ENCODE measurements around the gene TRIM2. TPM values are rescaled to one million over a fixed set of nuclear protein-coding genes. Genes with fewer than 3 reads are reported as not detected.

TRIM2 gene
- total RNA-seq, 2 donors from 2014 or later: 120 to 151 TPM

- H3K4me3 ChIP-seq: no peak overlapping the region
- no peak for DNase-seq
Measured at GRCh38 chr4:153257151-153257620, 52.9 kb downstream of the TRIM2 start.

GRCh38 chr4:153257991-153258390 is 53.7 kb downstream of the TRIM2 start:
- intact Hi-C loops (cut with DNase I): no loop called here
- no peak for DNase-seq
- H3K9ac ChIP-seq (ENCODE audit: low read depth in 2 of 2, low read length in 2 of 2): no peak overlapping the region
- H3K27me3 ChIP-seq: no peaks in the 10 kb centered on the region
- H3K36me3 ChIP-seq: no peaks in the 10 kb centered on the region
- no peak overlapping the region for H3K27ac ChIP-seq
- H3K4me3 ChIP-seq: no peak overlapping the region
- TF ChIP-seq CTCF (IDR thresholded peaks at IDR 0.05): no peak
- H3K4me1 ChIP-seq: no peaks in the 10 kb centered on the region
- no peaks in the 10 kb centered on the region for H3K9me3 ChIP-seq

More at GRCh38 chr4:153257151-153257620, 52.9 kb downstream of the TRIM2 start:
- TF ChIP-seq CTCF (IDR thresholded peaks at IDR 0.05): no peak
- no peaks in the 10 kb centered on the region for H3K36me3 ChIP-seq
- no peaks in the 10 kb centered on the region for H3K9me3 ChIP-seq
- no peaks in the 10 kb centered on the region for H3K4me1 ChIP-seq
- H3K27me3 ChIP-seq: no peaks in the 10 kb centered on the region
- intact Hi-C loops (cut with DNase I): no loop called here
- H3K9ac ChIP-seq (ENCODE audit: low read depth in 2 of 2, low read length in 2 of 2): no peak overlapping the region
- no peak overlapping the region for H3K27ac ChIP-seq

GRCh38 chr4:153258750-153259149 is 54.5 kb downstream of the TRIM2 start:
- H3K36me3 ChIP-seq: no peaks in the 10 kb centered on the region
- no peak overlapping the region for H3K4me3 ChIP-seq
- DNase-seq: no peak
- TF ChIP-seq CTCF (IDR thresholded peaks at IDR 0.05): no peak
- H3K27me3 ChIP-seq: no peaks in the 10 kb centered on the region
- no peaks in the 10 kb centered on the region for H3K9me3 ChIP-seq
- intact Hi-C loops (cut with DNase I): no loop called here
- H3K27ac ChIP-seq: no peak overlapping the region
- no peaks in the 10 kb centered on the region for H3K4me1 ChIP-seq
- H3K9ac ChIP-seq (ENCODE audit: low read depth in 2 of 2, low read length in 2 of 2): no peak overlapping the region

- Histone ChIP-seq H3K27me3 (no peaks in the 10 kb centered on the region), H3K4me3 (no peak overlapping the region), H3K9ac (ENCODE audit: low read depth in 2 of 2, low read length in 2 of 2) (no peak overlapping the region), H3K27ac (no peak overlapping the region), H3K4me1 (no peaks in the 10 kb centered on the region), H3K9me3 (no peaks in the 10 kb centered on the region), H3K36me3 (no peaks in the 10 kb centered on the region)
- TF ChIP-seq CTCF (IDR thresholded peaks at IDR 0.05): no peak
- no peak for DNase-seq
- intact Hi-C loops (cut with DNase I): no loop called here
Measured at GRCh38 chr4:153259661-153260060, 55.4 kb downstream of the TRIM2 start.

GRCh38 chr4:153260132-153260531 is 55.9 kb downstream of the TRIM2 start:
- Histone ChIP-seq H3K4me3 (no peak overlapping the region), H3K36me3 (no peaks in the 10 kb centered on the region), H3K9me3 (no peaks in the 10 kb centered on the region), H3K27ac (no peak overlapping the region), H3K27me3 (no peaks in the 10 kb centered on the region), H3K9ac (ENCODE audit: low read depth in 2 of 2, low read length in 2 of 2) (no peak overlapping the region), H3K4me1 (no peaks in the 10 kb centered on the region)
- no peak for DNase-seq
- no peak for TF ChIP-seq CTCF (IDR thresholded peaks at IDR 0.05)
- intact Hi-C loops (cut with DNase I): no loop called here

Measured in colonic mucosa (tissue), 4 donors.